ENCODE results near the gene NXT1.
"Not testable (repeated sequence)": the region's sequence is repeated elsewhere in the genome, so short reads cannot be mapped to it uniquely, and the experiment has no call there.

NXT1 gene

DNA sequence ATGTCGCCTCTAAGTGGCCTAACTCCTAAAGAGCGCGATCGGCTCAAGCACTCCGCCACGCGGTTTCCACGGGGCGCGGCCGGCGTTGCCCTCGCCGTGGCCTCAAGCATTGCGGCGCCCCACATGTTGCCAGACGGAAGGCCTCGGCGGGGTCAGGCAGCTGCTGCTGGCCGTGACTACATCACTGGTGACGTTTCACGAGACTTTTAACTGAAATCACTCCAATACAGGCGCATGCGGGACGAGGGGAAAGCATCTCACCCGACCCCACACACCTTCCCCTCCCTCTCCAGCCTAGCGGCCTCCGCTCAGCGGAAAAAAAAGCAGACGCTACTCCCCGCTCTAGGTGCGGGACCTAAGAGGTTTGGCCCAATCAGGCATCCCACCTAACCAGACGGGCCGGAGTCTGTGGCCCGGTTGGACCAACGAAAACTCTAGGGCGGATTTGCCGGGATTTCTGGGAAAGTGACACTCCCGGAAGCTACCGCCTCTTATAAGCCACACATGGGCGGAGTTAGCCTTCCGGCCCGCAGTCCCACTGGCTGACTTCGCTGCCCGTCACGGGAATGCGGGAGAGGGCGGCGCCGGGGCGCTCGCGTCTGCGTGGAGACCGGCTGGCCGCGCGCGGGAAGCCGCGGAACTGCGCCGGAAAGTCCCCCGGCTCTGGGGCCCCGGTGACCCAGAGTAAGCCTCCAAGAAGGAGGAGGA is at the start of gene NXT1:
Gene NXT1, plus strand, starts transcription at position 596 of the 708 bp plus-strand sequence. CDS start 3,251 bp downstream, outside the sequence.
- DNase-seq (ENCODE audit: low read depth), result peak; percentile 93

DNA sequence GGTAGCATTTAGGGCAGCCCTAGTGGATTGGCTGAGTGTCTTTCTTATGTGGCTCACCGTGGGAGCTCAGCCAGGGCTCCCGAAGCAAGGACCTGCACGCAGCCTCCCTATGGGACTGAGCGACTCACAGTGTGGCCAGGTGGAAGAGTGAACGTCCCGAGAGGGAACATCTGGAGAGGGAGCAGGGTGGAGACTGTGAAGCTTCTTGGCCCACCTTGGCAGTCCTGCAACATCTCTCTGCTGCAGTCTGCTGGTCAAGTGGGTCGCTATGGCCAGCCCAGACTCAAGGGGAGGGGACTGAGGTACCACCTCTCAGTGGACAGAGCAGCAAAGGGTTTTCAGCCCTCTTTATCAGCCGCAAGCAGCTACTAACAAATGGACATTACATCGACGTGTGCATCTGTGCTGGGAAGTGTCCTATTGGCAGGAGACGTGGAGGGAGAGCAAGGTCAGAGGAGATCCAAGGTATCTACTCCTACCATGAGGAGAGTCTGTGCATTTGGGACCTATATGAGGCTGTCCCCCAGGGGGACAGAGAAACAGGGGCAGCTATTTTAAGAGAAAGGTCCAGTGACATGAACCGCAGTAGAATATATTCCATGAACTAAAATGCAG is 49.0 kb upstream of the NXT1 start:
- no peak for DNase-seq (ENCODE audit: low read depth)

DNA sequence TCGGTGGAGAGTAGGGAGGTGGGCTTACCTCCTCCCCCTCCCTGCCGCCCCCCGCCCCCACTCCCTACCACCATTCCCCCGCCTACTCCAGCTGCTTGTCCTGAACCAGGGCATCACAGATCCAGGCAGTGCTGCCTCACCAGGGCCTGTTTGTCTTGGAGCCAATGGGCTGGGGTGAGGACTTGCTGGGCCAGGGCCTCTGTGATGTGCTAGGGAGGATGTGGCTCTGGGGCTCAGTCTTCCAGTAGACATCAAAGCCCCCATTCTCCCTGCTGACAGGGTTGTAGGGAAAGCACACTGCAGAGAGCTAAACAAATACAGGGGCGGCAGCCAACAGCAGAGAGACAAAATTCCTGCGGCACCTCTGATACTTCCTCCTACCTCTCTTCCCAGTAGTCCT is 48.2 kb upstream of the NXT1 start:
- no peak for DNase-seq (ENCODE audit: low read depth)

DNA sequence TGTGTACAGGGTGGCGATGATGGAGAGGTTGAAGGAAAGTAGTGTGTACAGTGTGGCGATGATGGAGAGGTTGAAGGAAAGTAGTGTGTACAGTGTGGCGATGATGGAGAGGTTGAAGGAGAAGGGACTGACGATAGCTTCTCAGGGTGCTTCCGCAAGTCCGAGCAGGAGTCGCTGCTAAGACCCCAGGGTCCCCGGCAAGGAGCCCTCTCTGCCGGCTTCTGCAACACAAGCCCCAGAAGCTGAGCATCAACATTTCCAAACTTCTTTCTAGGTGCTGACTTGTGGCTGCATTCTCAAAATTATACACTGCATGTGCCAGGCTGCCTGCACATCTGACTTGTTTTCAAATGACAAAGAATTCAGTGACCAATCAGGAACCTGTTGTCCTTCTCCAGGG is 47.8 kb upstream of the NXT1 start:
- no peak for DNase-seq (ENCODE audit: low read depth)

DNA sequence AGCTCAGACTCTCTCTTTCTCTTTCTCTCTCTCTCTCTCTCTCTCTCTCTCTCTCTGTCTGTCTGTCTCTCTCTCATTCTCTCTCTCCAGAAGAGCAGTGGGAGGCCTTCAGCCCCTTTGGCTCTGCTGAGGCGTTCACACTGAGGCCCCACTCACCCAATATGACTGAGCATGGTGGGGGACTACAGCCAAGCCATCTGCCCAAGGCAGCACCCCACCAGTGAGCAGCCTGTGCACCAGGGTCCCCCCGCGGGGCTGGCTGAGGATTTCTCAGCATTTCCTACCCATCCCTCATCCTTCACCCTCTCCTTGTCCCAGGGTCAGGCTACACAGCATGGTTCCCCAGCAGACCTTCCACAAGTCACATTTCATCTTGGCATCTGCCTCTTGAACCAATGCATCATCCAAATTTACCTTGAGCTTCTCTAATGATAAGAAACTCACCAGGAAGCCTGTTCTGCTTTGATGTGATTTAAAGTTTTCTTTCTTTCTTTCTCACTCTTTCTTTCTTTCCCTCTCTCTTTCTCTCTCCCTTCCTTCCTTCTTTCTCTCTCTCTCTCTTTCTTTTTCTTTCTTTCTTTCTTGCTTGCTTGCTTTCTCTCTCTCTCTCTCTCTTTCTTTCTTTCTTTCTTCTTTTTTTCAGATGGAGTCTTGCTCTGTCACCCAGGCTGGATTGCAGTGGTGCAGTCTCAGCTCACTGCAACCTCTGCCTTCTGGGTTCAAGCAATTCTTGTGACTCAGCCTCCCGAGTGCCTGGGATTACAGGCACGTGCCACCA is 47.1 kb upstream of the NXT1 start:
- no peak for DNase-seq (ENCODE audit: low read depth)

DNA sequence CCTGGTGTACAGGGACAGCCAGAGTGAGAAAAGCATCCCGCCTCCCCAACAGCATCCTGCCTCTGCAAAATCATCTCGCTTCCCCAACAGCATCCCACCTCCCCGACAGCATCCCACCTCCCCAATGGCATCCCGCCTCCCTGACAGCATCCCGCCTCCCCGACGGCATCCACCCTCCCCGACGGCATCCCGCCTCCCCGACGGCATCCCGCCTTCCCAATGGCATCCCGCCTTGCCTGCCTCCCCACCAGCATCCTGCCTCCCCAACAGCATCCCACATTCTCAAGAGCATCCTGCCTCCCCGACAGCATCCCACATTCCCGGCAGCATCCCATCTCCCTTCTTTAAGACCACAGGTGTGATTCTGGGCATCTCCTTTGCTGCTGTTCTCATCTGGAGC is 46.0 kb upstream of the NXT1 start:
- DNase-seq (ENCODE audit: low read depth), result no peak

DNA sequence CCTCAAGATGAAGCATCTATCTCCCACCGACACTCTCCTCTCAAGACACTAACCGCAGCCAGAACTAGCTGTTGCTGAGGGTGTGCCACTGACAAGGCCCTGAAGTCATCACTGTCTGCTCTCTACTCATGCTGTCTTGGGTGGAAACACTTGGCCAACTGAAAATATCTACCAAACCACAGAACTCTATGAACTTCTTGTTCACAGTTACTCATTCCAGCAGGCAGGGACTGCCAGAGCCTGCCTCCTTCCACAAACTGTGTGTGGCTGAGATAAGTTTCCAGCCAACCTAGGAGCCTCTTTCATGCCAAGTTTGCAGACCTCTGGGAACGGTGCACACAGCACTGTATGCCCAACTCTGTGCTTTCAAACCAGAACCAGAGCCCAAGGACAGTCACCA is 45.5 kb upstream of the NXT1 start:
- no peak for DNase-seq (ENCODE audit: low read depth)

DNA sequence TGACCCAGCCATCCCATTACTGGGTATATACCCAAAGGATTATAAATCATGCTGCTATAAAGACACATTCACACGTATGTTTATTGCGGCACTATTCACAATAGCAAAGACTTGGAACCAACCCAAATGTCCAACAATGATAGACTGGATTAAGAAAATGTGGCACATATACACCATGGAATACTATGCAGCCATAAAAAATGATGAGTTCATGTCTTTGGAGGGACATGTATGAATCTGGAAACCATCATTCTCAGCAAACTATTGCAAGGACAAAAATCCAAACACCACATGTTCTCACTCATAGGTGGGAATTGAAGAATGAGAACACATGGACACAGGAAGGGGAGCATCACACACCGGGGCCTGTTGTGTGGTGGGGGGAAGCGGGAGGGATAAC is 43.2 kb upstream of the NXT1 start:
- not testable (repeated sequence) for DNase-seq (ENCODE audit: low read depth)

DNA sequence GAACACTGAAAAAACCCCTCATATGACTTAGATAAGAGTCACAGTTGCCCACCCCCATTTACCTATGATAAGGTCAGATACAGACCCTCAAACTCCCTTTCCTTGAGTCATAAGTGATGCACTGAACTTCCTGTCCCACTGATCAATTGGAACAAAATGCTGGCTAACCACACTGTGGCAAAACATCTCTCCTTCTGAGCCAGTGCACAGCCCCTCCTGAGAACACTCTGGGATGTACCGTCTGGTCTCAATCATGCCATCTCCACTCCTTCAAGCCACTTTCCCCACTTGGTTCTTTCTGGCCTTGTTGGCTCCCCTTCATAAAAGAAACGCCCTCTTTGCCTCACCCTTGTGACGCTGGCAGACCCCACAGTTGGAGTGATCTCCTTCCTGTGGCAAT is 42.6 kb upstream of the NXT1 start:
- DNase-seq (ENCODE audit: low read depth), result no peak

DNA sequence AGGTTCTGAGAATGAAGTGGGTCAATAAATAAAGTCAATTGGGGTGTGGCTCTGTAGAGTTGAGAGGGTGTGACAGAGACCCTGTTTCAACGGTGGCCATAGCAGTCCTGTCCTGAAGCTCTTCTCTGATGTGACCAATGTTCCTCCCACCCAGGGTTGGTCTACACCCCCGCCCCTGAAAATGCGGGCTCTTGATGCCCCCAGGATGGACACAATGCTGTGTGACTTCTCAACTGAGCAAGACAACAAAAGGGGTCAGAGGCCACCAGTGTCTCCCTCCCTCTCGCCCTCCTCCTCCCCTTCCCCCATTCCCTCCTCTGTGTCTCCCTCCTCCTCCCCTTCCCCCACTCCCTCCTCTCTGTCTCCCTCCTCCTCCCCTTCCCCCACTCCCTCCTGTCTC is 41.7 kb upstream of the NXT1 start:
- DNase-seq (ENCODE audit: low read depth), result no peak

DNA sequence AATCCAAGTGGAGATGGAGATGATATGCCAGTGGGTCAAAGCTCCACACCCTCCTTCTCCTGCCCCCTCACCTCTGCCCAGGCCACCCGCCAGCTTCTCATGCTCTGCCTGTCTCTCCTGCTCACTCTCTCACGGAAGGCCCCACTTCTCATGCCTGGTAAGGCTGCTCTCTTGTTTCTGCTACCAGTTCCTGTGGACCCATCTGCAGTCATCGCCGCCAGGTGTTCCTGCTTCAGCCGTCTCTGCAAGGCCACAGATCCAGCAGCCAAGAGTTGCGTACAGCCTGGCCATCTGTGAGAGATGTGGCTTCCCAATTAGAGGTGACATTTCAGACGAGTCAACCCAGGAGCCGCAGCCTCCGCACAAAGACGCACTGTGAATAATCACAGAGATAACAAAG is 40.8 kb upstream of the NXT1 start:
- DNase-seq (ENCODE audit: low read depth), result no peak

DNA sequence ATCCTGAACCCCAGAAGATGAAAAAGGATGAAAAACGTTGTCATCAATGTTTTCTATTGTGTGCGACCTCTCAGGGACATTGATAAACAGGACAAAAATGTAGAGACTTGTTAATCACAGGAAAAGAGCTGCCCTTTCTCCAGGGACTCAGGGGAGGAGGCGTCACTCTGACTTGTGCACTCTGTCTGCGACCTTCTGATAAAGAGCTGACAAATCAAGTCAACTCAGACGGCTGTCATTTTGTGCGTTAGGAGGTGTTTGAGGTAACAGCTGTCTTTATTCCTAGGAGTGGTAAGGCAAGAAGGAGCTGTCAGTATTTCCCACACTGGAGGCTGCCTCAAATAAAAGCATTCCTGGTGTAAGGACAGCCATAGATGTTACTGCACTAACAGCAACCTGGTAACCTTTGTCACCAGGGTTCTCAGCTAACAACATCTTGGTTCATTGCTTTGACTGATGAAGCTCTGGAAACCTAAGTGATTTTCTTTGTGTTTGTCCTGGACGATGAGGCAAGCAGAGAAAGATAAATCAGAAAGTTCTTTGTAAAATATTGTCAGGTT is 38.6 kb upstream of the NXT1 start:
- no peak for DNase-seq (ENCODE audit: low read depth)

DNA sequence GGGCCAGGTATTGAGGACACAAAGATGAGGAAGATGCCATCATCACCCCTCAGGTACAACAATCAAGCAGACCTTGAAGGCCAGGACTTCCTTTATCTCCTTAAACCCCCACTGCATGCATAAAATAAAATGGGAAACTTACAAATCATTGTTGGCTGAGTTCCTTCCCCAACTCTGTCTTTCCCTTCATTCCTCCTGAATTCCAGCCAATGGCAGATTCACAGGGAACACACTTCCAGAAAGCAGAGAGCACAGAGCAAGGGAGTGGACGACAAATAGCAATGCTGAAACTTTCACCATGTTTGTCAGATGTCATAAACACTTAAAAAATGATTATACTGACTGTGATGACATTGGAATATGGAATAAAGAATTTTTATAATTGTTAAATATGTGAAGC is 37.3 kb upstream of the NXT1 start:
- no peak for DNase-seq (ENCODE audit: low read depth)

DNA sequence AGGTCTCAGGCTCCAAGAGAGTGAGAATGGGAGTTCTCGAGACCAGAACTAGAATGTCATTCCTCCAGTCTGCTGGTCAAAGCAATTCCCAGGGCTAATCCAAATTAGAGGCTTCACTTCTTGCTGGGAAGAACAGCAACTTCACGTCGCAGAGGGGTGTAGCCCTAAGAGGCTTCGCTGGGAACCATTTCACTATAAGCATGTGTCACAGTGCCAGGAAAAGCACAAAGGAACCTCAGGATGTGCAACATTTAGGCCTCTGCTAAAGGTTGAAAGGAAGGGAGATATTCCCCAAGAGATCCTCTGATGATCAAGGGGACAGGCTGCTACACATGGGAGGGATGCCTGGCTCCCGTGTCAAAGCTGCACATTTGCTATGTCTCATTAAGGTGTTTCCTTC is 35.9 kb upstream of the NXT1 start:
- DNase-seq (ENCODE audit: low read depth), result no peak

DNA sequence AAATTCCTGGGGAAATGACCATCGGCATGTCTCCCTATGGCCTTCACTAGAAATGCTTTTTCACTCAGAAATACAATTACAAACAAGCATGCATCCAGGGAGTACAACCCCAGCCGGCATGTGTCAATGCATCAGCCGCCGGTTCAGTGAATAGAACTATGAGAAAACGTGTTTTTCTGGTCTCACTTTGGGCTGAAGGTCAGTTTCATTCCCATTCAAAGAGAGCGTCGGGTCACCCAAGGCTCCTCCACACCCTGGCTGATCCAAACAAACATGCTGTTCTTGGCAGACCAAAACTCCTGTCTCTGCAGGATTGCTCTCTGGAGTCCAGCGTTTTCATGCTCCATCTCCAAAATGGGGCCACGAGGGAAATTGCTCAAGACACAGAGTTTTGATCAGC is 35.5 kb upstream of the NXT1 start:
- DNase-seq (ENCODE audit: low read depth), result no peak

DNA sequence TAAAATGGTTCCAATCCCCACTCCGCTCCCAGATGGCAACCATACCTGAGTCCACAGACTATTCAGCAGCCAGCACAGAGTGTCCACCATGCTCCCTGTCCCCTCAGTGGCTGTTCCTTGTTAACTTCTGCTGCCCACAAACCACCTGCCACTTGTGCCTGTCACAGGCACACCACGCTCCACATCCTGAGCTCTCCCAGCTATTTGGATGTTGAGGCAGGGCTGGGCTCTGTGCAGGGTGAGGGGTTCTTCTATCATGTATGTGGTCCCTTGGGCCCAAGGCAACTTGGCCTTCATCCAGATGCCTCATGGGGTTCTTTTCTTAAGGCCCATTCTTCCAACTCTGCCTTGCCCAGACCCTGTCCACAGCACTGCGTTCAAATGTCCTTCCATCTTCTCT is 34.0 kb upstream of the NXT1 start:
- DNase-seq (ENCODE audit: low read depth), result no peak

DNA sequence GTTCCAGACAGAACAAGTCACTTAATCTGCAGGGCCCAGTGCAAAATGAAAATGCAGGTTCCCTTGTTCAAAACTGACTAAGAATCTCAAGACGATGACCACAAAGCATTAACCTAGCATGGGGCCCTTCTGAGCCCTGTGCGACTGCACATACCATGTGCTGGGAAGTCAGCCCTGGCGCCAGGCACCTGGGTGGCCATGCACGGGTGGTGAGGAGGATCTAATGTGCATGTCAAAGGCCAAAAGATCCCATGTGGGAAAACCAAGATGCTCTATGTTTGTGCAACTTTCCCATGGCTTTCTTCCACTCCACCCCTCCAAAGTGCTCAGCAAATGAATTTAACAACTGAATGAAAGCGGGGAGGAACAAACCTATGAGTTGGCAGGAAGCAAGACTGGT is 33.5 kb upstream of the NXT1 start:
- no peak for DNase-seq (ENCODE audit: low read depth)

DNA sequence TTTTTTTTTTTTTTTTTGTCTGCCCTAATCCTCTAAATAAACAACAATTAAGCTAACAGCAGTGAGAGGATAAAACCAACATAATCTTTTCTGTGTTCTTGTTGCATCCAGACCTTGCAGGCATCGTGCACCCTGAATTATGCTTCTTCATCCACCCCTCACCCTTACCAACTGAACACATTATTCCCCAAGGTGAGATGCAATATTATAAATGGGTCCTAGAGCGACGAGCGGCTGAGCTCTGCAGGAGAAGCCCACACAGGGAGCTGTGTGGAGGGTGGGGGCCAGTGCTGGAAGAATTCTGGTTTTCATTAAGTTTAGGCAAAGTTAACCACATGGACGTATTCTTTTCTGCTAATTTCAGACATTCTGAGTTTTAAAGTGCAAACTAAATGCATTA is 32.2 kb upstream of the NXT1 start:
- no peak for DNase-seq (ENCODE audit: low read depth)

DNA sequence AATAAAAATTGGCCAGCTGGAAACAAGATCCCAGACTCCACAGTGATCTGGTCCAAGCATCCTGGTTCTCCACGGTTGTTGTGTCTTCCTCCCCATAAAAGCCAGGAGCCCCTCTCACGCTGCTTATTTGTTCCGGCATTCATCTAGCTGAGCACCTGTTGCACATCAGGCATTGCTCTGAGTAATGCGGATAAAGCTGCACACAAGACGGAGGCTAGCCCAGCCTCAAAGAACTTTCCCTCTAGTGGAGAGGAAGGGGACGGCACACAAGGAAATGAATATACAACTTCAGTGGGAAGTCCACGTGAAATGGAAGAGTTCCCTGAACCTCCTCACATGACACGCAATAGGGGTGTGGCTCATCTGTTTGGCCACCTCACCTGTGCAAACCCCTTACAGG is 30.3 kb upstream of the NXT1 start:
- no peak for DNase-seq (ENCODE audit: low read depth)

DNA sequence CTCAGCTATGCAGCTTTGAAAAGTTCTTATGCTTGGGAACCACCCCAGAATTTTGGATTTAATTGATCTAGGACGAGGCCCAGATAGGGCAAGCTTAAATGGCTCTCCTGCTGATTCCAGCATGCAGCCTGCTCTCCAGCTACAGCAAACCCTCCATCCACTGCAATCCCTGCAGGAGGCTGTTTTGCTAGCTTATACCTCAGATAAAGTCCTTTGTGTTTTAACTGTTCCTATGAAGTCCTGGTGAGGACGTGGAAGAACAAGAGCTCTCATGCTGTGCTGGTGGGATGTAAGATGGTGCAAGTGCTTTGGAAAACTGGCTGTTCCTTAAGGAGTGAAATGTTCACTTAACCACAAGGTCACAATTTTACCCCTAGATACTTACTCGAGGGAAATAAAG is 25.5 kb upstream of the NXT1 start:
- DNase-seq (ENCODE audit: low read depth), result no peak

DNA sequence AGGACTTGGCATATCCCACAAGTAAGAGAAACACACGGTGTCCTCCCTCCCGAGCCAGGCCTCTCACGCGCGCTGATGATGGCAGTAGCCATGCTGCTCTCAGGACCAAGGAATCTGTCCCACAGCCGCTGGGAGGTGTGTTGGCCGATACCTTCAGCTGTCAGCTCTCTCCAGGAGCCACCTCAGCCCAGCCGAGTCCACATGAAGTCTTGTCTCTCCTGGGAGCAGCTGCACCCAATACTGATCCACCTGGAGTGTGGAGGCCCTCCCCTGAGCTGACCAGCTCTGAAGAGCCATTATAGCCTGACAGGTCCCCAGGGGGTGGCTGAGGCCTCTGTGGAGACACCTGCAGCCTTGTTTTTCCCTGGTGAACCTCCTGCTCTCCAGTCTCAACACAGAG is 23.8 kb upstream of the NXT1 start:
- no peak for DNase-seq (ENCODE audit: low read depth)

DNA sequence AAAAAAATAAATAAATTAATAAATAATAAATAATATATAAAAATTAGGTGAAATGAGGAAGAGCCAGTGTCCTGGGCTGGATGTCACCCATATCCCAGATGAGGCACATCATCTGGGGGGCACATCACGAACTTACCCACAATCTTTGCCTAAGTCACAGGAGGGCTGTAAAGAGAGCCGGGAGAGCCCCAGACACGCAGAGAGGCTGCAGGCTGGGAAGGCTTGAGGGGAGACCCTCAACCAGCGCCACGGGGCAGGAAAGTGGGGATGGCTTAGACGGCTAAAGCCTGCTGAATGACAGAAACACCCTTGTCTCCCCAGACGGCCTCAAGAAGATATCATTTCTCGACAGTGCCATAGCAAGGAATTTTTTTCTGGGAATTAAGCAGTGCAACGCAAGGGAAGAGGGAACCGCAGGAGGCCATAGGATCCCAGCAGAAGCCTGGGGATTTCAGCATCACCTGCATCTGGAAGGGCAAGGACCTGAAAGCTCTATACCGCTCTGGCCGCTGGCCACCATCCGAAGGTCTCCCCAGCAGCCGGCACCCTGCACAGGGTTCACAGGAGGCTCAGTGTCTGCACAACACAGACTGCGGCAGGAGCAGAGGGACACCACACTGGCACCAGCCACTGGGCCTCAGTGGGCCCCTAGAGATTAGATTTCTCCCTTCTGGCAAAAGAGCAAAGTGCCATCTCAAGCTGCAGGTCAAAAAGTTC is 22.8 kb upstream of the NXT1 start:
- DNase-seq (ENCODE audit: low read depth), result no peak

Data from activated T-cell treated with anti-CD3 and anti-CD28 coated beads for 48 hours (primary cell).